ENCODE measurements around the gene NUDT21.

The NUDT21 gene

DNA sequence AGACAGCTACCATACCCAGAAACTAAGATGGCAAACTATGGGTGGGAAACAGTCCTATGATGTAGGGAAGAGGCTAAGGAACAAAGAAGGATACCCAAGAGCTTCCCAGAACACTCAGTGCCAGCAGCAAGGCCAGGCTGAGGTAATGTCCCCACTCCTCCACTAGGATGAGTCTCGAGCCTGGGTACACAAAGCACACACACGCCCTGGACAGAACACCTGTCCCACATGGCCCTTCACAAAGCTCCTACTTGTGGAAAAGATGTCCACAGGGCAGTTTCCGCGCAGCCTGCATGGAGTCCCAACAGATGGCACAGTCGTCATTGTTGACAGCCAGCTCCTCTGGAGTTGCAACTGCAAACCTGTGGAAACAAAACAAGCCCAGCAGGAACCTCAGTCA, 49.6 kb downstream of the NUDT21 start:
- no peaks in the 10 kb centered on the region for H3K27me3 ChIP-seq (ENCODE audit: insufficient read depth, low read length, poor library complexity, severe bottlenecking)
- H3F3A ChIP-seq (ENCODE audit: low read depth) = no peaks in the 10 kb centered on the region; the same call in 1 of the 2 replicates
- TF ChIP-seq CTCF (conservative IDR thresholded peaks at IDR 0.05; ENCODE audit: low read length) (peak; percentile 54), EZH2phosphoT487 (IDR thresholded peaks at IDR 0.05; ENCODE audit: borderline replicate concordance) (no peak)
- no peaks in the 10 kb centered on the region for H3K79me2 ChIP-seq (ENCODE audit: insufficient read depth, low read length)
- no peak overlapping the region for H3K4me2 ChIP-seq (ENCODE audit: low read depth, low read length, poor library complexity, severe bottlenecking)
- no peak overlapping the region for H3K4me3 ChIP-seq (ENCODE audit: low read length, poor library complexity, severe bottlenecking)
- peaks cover 3% of the 10 kb centered on the region for H4K20me1 ChIP-seq (ENCODE audit: insufficient read depth, low read length, poor library complexity, severe bottlenecking)
- H3K4me1 ChIP-seq (ENCODE audit: insufficient read depth, low read length, poor library complexity, severe bottlenecking) = no peaks in the 10 kb centered on the region
- no peak overlapping the region for H3K9ac ChIP-seq (ENCODE audit: low read depth, low read length, poor library complexity, severe bottlenecking)
- peaks cover 56% of the 10 kb centered on the region for H3K36me3 ChIP-seq (ENCODE audit: insufficient read depth, low read length)
- no peaks in the 10 kb centered on the region for H3K9me2 ChIP-seq (replicated peaks; ENCODE audit: low read depth, low read length)
- no peaks in the 10 kb centered on the region for H3K9me3 ChIP-seq (ENCODE audit: insufficient read depth, low read depth, low read length)
- no peak overlapping the region for H2AFZ ChIP-seq (ENCODE audit: low read length)

DNA sequence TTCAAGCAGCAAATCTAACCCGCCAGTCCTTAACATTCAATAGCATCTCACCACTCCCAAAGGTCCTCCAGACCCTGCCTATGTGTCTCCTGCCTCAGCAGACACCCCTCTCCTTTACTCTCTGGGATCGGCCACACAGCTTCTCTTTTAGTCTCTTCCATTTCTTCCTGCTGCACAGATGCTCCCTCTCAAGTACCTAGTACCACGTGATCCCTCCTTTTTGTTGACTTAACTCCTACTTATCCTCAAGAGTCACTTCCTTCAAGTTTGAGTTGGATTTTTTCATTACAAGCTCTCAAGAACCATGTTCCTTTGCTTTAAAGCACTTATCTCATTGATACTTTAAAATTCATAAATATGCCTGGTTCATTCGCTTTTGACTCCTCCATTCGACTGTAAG, 50.7 kb downstream of the NUDT21 start:
- TF ChIP-seq CTCF (conservative IDR thresholded peaks at IDR 0.05; ENCODE audit: low read length) (no peak), EZH2phosphoT487 (IDR thresholded peaks at IDR 0.05; ENCODE audit: borderline replicate concordance) (no peak)
- H3K27me3 ChIP-seq (ENCODE audit: insufficient read depth, low read length, poor library complexity, severe bottlenecking) = no peaks in the 10 kb centered on the region
- no peaks in the 10 kb centered on the region for H3K9me2 ChIP-seq (replicated peaks; ENCODE audit: low read depth, low read length)
- no peaks in the 10 kb centered on the region; the same call in 1 of the 2 replicates for H3F3A ChIP-seq (ENCODE audit: low read depth)
- H3K9me3 ChIP-seq (ENCODE audit: insufficient read depth, low read depth, low read length) = no peaks in the 10 kb centered on the region
- no peak overlapping the region for H3K4me3 ChIP-seq (ENCODE audit: low read length, poor library complexity, severe bottlenecking)
- H3K4me1 ChIP-seq (ENCODE audit: insufficient read depth, low read length, poor library complexity, severe bottlenecking) = no peaks in the 10 kb centered on the region
- no peak overlapping the region for H3K4me2 ChIP-seq (ENCODE audit: low read depth, low read length, poor library complexity, severe bottlenecking)
- H2AFZ ChIP-seq (ENCODE audit: low read length) = no peak overlapping the region
- H3K36me3 ChIP-seq (ENCODE audit: insufficient read depth, low read length) = peaks cover 53% of the 10 kb centered on the region
- no peak overlapping the region for H3K9ac ChIP-seq (ENCODE audit: low read depth, low read length, poor library complexity, severe bottlenecking)
- H3K79me2 ChIP-seq (ENCODE audit: insufficient read depth, low read length) = no peaks in the 10 kb centered on the region
- peaks cover 3% of the 10 kb centered on the region for H4K20me1 ChIP-seq (ENCODE audit: insufficient read depth, low read length, poor library complexity, severe bottlenecking)

DNA sequence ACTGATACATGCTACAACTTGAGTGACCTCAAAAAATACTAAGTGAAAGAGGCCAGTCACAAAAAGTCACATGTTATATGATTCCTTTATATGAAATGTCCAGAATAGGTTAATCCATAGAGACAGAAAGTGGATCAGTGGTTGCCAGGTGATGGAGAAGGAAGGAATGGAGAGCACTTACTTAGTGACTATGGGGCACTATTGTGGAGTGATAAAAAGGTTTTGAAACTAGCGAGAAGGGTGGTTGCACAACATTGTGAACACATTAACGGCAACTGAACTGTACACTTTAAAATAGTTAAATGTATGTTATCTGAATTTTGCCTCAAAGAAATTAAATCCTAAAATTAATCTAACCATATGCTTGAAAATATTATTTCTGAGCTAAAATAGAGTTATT, 51.6 kb downstream of the NUDT21 start:
- H3K9ac ChIP-seq (ENCODE audit: low read depth, low read length, poor library complexity, severe bottlenecking) = no peak overlapping the region
- H3K9me3 ChIP-seq (ENCODE audit: insufficient read depth, low read depth, low read length) = no peaks in the 10 kb centered on the region
- H3F3A ChIP-seq (ENCODE audit: low read depth) = no peaks in the 10 kb centered on the region
- H3K4me1 ChIP-seq (ENCODE audit: insufficient read depth, low read length, poor library complexity, severe bottlenecking) = no peaks in the 10 kb centered on the region
- H3K79me2 ChIP-seq (ENCODE audit: insufficient read depth, low read length) = no peaks in the 10 kb centered on the region
- H3K4me3 ChIP-seq (ENCODE audit: low read length, poor library complexity, severe bottlenecking) = no peak overlapping the region
- H3K9me2 ChIP-seq (replicated peaks; ENCODE audit: low read depth, low read length) = no peaks in the 10 kb centered on the region
- no peak overlapping the region for H3K4me2 ChIP-seq (ENCODE audit: low read depth, low read length, poor library complexity, severe bottlenecking)
- no peaks in the 10 kb centered on the region for H3K27me3 ChIP-seq (ENCODE audit: insufficient read depth, low read length, poor library complexity, severe bottlenecking)
- no peak overlapping the region for H2AFZ ChIP-seq (ENCODE audit: low read length)
- H4K20me1 ChIP-seq (ENCODE audit: insufficient read depth, low read length, poor library complexity, severe bottlenecking) = peaks cover 3% of the 10 kb centered on the region
- no peak for TF ChIP-seq CTCF (conservative IDR thresholded peaks at IDR 0.05; ENCODE audit: low read length)
- TF ChIP-seq EZH2phosphoT487 (IDR thresholded peaks at IDR 0.05; ENCODE audit: borderline replicate concordance) = no peak
- peaks cover 43% of the 10 kb centered on the region for H3K36me3 ChIP-seq (ENCODE audit: insufficient read depth, low read length)

Measured in Loucy (cell line).